H9 (cell line): Measurements from ENCODE around the gene NAT14. TPM values are rescaled to one million over a fixed set of nuclear protein-coding genes. Genes with fewer than 3 reads are reported as not detected.
A peak's percentile ranks its signal among the peaks of the same experiment; 100 is the strongest.

ENCODE experiments used
- DNase-seq: peaks from one replicate; pipeline ENCODE4 v3.0.0-alpha.2; 2017
- H2AFZ ChIP-seq: one replicate; pipeline ENCODE4 v1.6.1; 2013; ENCODE audit warnings: mild to moderate bottlenecking, low read length, control low read depth, moderate library complexity
- H2AK5ac ChIP-seq: 2 replicates; pipeline ENCODE4 v1.6.1; 2013; ENCODE audit warnings: low read length, control low read depth, mixed read lengths; ENCODE audit not compliant: insufficient read length
- H2BK120ac ChIP-seq: one replicate; pipeline ENCODE4 v1.6.1; 2013; ENCODE audit warnings: low read depth, mild to moderate bottlenecking, low read length, control low read depth, inconsistent platforms; ENCODE audit not compliant: poor library complexity, severe bottlenecking
- H2BK12ac ChIP-seq: 2 replicates; pipeline ENCODE4 v1.6.1; 2013; ENCODE audit warnings: low read length, control low read depth, mixed read lengths, low read depth; ENCODE audit not compliant: insufficient read length
- H2BK15ac ChIP-seq: 2 replicates; pipeline ENCODE4 v1.6.1; 2013; ENCODE audit warnings: low read depth, low read length, control low read depth
- H2BK20ac ChIP-seq: one replicate; pipeline ENCODE4 v1.6.1; 2013; ENCODE audit warnings: low read depth, mild to moderate bottlenecking, low read length, control low read depth, inconsistent platforms; ENCODE audit not compliant: poor library complexity, severe bottlenecking
- H2BK5ac ChIP-seq: 2 replicates; pipeline ENCODE4 v1.6.1; 2013; ENCODE audit warnings: low read length, control low read depth, mixed read lengths; ENCODE audit not compliant: insufficient read length
- H3K14ac ChIP-seq: 2 replicates; pipeline ENCODE4 v1.6.1; 2013; ENCODE audit warnings: low read length, control low read depth; ENCODE audit not compliant: insufficient read depth
- H3K18ac ChIP-seq: 2 replicates; pipeline ENCODE4 v1.6.1; 2013; ENCODE audit warnings: low read depth, mild to moderate bottlenecking, mixed read lengths, low read length, control low read depth; ENCODE audit not compliant: insufficient read length
- H3K23ac ChIP-seq: 2 replicates; pipeline ENCODE4 v1.6.1; 2013; ENCODE audit warnings: low read length, control low read depth, mixed read lengths, low read depth; ENCODE audit not compliant: insufficient read length
- H3K23me2 ChIP-seq: 2 replicates; pipeline ENCODE4 v1.6.1; 2013; ENCODE audit warnings: low read depth, mild to moderate bottlenecking, mixed read lengths, low read length, control low read depth; ENCODE audit not compliant: insufficient read length, poor library complexity, severe bottlenecking
- H3K27ac ChIP-seq: 2 replicates; pipeline ENCODE4 v1.5.1; 2013; ENCODE audit warnings: low read length, control low read depth, mixed read lengths, low read depth; ENCODE audit not compliant: insufficient read length
- H3K27me3 ChIP-seq: 2 replicates; pipeline ENCODE4 v1.6.1; 2013; ENCODE audit warnings: low read length, control low read depth, inconsistent platforms; ENCODE audit not compliant: insufficient read depth
- H3K4ac ChIP-seq: 2 replicates; pipeline ENCODE4 v1.6.1; 2013; ENCODE audit warnings: low read depth, mild to moderate bottlenecking, control low read depth, inconsistent platforms, low read length, moderate library complexity
- H3K4me1 ChIP-seq: 2 replicates; pipeline ENCODE4 v1.6.1; 2013; ENCODE audit warnings: low read length, control low read depth, inconsistent platforms; ENCODE audit not compliant: insufficient read depth
- H3K4me2 ChIP-seq: 2 replicates; pipeline ENCODE4 v1.6.1; 2013; ENCODE audit warnings: low read length, control low read depth, mixed read lengths; ENCODE audit not compliant: insufficient read length, insufficient read depth
- H3K56ac ChIP-seq: 2 replicates; pipeline ENCODE4 v1.6.1; 2013; ENCODE audit warnings: low read depth, mild to moderate bottlenecking, mixed read lengths, low read length, control low read depth; ENCODE audit not compliant: insufficient read length
- H3K79me1 ChIP-seq: 2 replicates; pipeline ENCODE4 v1.6.1; 2013; ENCODE audit warnings: low read depth, mild to moderate bottlenecking, moderate library complexity, low read length, control low read depth, inconsistent platforms; ENCODE audit not compliant: insufficient read depth, poor library complexity, severe bottlenecking
- H3K79me2 ChIP-seq: 2 replicates; pipeline ENCODE4 v1.6.1; 2013; ENCODE audit warnings: low read length, control low read depth, inconsistent platforms; ENCODE audit not compliant: insufficient read depth
- H3K9ac ChIP-seq: 2 replicates; pipeline ENCODE4 v1.6.1; 2013; ENCODE audit warnings: low read length, control low read depth, mixed read lengths; ENCODE audit not compliant: insufficient read length; ENCODE audit errors: extremely low read depth
- H3K9me3 ChIP-seq: one replicate; pipeline ENCODE4 v1.6.1; 2013; ENCODE audit warnings: low read depth, low read length, inconsistent platforms; ENCODE audit not compliant: control insufficient read depth
- H3T11ph ChIP-seq: one replicate; pipeline ENCODE4 v1.6.1; 2013; ENCODE audit warnings: mild to moderate bottlenecking, low read length, control low read depth, inconsistent platforms
- H4K20me1 ChIP-seq: one replicate; pipeline ENCODE4 v1.6.1; 2013; ENCODE audit not compliant: control insufficient read depth, insufficient read length, insufficient read depth
- H4K5ac ChIP-seq: 2 replicates; pipeline ENCODE4 v1.6.1; 2013; ENCODE audit warnings: low read depth, mild to moderate bottlenecking, mixed read lengths, low read length, control low read depth; ENCODE audit not compliant: insufficient read length
- H4K8ac ChIP-seq: replicated peaks from 2 replicates; pipeline ENCODE4 v1.6.1; 2013; ENCODE audit warnings: low read length, control low read depth, mixed read lengths, low read depth; ENCODE audit not compliant: insufficient read length
- H4K91ac ChIP-seq: 2 replicates; pipeline ENCODE4 v1.6.1; 2013; ENCODE audit warnings: low read depth, mild to moderate bottlenecking, moderate library complexity, mixed read lengths, low read length, control low read depth; ENCODE audit not compliant: insufficient read length
- H3K27ac Mint-ChIP-seq, 3 experiments: 2 replicates in 2 of 3; 3 replicates in 1 of 3; pipeline ENCODE4 v1.8.0; 2020 to 2021; ENCODE audit warnings: mixed read lengths in 3 of 3, mild to moderate bottlenecking in 1 of 3, moderate library complexity in 1 of 3
- H3K27me3 Mint-ChIP-seq: 2 replicates; pipeline ENCODE4 v1.8.0; 2021; ENCODE audit warnings: low read depth, mild to moderate bottlenecking, moderate library complexity, mixed read lengths
- H3K36me3 Mint-ChIP-seq, 3 experiments: 2 replicates in 2 of 3; 3 replicates in 1 of 3; pipeline ENCODE4 v1.8.0; 2020 to 2021; ENCODE audit warnings: low read depth in 3 of 3, mixed read lengths in 3 of 3; ENCODE audit not compliant: insufficient read depth in 1 of 3
- H3K4me1 Mint-ChIP-seq, 2 experiments: 2 replicates each; pipeline ENCODE4 v1.8.0; 2020; ENCODE audit warnings: mixed read lengths in 2 of 2
- H3K4me3 Mint-ChIP-seq, 2 experiments: 2 replicates in 1 of 2; 3 replicates in 1 of 2; pipeline ENCODE4 v1.8.0; 2020 to 2021; ENCODE audit warnings: mild to moderate bottlenecking in 2 of 2, mixed read lengths in 2 of 2, moderate library complexity in 1 of 2
- H3K9me3 Mint-ChIP-seq, 2 experiments: 2 replicates in 1 of 2; 3 replicates in 1 of 2; pipeline ENCODE4 v1.8.0; 2020; ENCODE audit warnings: mild to moderate bottlenecking in 2 of 2, mixed read lengths in 2 of 2, moderate library complexity in 1 of 2
- WGBS: extraction: QIAGEN DNeasy Blood & Tissue Kit; methylation state at CpG from one replicate; pipeline ENCODE4 v1.1.7; 2013; ENCODE audit warnings: missing lambda C conversion rate, low lambda C conversion rate, mixed read lengths; ENCODE audit not compliant: insufficient read length; ENCODE audit errors: extremely low coverage; 5-methylcytosine and 5-hydroxymethylcytosine counted together
- total RNA-seq: library from RNA; stranded (reverse); gene quantifications from 2 replicates; pipeline ENCODE4 v1.2.1, GENCODE V29; 2021
- TF ChIP-seq, protein P1 (sequence below): fragments of 200-600 bp; sonication (generic); conservative IDR thresholded peaks from 3 replicates; pipeline ENCODE4 v1.8.0; 2021; ENCODE audit warnings: antibody characterized with exemption, mild to moderate bottlenecking

The NAT14 gene
- total RNA-seq, 1 experiment from 2014 or later, result 51.2 TPM

DNA sequence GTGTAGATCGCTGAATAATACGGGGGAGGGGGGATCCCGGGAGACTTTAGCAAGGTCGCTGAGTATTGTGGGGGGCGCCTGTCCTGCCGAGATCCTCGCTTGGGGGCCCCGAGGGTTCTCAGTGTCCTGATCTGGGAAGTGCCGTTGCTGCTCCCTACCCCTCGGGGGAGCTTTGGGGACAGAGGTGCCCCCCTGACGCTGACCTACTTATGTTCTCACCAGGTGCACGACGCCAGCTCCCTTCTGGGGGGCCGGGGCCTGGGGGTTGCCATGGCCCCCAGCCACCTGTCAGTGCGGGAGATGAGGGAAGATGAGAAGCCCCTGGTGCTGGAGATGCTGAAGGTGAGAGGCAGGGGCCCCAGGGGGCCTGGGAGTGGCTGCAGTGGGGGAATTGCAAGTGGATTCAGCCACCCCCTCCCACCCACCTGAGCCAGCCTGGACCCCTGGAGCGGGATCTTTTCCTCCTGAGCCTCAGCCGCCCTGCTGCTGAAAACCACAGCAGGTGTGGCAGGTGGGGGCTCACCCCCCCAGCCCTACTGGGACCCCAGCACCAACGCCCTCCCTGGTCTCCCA, 537 bp downstream of the NAT14 start:
- Histone ChIP-seq H3K18ac (no peak overlapping the region), H3K4ac (no peak overlapping the region), H3K14ac (0 out of 2 replicates have a peak overlapping the region, but pooled peaks have one; percentile 17), H3K79me2 (no peaks in the 10 kb centered on the region), H3K9me3 (no peaks in the 10 kb centered on the region), H3K23ac (no peak overlapping the region), H3K79me1 (no peaks in the 10 kb centered on the region), H2BK5ac (no peak overlapping the region), H4K5ac (no peak overlapping the region), H2AFZ (no peak overlapping the region), H3K4me1 (peaks cover 3% of the 10 kb centered on the region), H3K4me2 (peak overlapping the region; percentile 52), H3T11ph (no peak overlapping the region), H3K27ac (no peak overlapping the region), H2BK120ac (no peak overlapping the region), H3K27me3 (no peaks in the 10 kb centered on the region), H2AK5ac (no peak overlapping the region), H2BK20ac (no peak overlapping the region), H4K8ac (no peak overlapping the region), H4K20me1 (no peaks in the 10 kb centered on the region), H3K23me2 (peaks cover 8% of the 10 kb centered on the region), H3K9ac (peak overlapping the region; percentile 27), H2BK15ac (no peak overlapping the region), H4K91ac (no peak overlapping the region), H3K56ac (no peak overlapping the region), H2BK12ac (no peak overlapping the region)
- TF ChIP-seq, protein P1, sequence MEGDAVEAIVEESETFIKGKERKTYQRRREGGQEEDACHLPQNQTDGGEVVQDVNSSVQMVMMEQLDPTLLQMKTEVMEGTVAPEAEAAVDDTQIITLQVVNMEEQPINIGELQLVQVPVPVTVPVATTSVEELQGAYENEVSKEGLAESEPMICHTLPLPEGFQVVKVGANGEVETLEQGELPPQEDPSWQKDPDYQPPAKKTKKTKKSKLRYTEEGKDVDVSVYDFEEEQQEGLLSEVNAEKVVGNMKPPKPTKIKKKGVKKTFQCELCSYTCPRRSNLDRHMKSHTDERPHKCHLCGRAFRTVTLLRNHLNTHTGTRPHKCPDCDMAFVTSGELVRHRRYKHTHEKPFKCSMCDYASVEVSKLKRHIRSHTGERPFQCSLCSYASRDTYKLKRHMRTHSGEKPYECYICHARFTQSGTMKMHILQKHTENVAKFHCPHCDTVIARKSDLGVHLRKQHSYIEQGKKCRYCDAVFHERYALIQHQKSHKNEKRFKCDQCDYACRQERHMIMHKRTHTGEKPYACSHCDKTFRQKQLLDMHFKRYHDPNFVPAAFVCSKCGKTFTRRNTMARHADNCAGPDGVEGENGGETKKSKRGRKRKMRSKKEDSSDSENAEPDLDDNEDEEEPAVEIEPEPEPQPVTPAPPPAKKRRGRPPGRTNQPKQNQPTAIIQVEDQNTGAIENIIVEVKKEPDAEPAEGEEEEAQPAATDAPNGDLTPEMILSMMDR, result no peak
- Mint-ChIP-seq H3K27ac (peak overlapping the region; percentile 92 to 97 (median 96); a peak in 5 of 7 replicates), H3K9me3 (no peaks in the 10 kb centered on the region), H3K4me1 (peaks cover 14 to 38% of the 10 kb centered on the region in 2 experiments), H3K36me3 (peaks cover 1 to 8% (median 6%) of the 10 kb centered on the region in 3 experiments; a peak in 5 of 7 replicates), H3K27me3 (peaks cover 2% of the 10 kb centered on the region; the same call in 1 of the 2 replicates), H3K4me3 (peak overlapping the region; percentile 86 to 93)
- WGBS, result no CpG with 5 or more reads among the region's 18 CpGs
- DNase-seq, result no peak
